Stimulated activated CD4-positive, alpha-beta T cell treated with anti-CD3 and anti-CD28 coated beads, Interleukin-1b, Interleukin-23, amount 100 ng/mL, for 48 hours (primary cell): ENCODE measurements around the gene NEIL1.
"Not testable (repeated sequence)": the region's sequence is repeated elsewhere in the genome, so short reads cannot be mapped to it uniquely, and the experiment has no call there.

Experiments
- DNase-seq: peaks from one replicate; pipeline ENCODE4 v3.0.0-alpha.2; 2020

The NEIL1 gene, protein sequence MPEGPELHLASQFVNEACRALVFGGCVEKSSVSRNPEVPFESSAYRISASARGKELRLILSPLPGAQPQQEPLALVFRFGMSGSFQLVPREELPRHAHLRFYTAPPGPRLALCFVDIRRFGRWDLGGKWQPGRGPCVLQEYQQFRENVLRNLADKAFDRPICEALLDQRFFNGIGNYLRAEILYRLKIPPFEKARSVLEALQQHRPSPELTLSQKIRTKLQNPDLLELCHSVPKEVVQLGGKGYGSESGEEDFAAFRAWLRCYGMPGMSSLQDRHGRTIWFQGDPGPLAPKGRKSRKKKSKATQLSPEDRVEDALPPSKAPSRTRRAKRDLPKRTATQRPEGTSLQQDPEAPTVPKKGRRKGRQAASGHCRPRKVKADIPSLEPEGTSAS

DNA sequence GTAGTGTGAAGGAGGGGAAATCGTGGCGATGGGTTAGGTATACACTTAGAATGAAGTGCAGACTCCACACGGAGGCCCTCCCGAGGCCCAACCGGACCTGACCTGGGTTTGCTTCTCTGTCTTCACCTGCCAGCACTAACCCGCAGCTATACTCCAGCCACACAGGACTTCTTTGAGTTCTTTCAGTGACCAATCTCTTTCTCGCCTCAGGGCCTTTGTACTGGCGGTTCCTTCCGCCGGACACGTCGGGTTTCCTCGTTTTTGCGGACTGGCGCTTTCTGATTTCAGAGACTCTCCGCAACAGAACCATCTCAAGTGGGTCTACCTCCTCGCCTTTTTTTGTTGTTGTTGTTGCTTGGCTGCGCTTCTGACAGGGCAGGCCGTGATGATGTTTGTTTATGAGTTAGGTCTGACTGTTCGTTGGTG lies at the start of gene NEIL1:
Gene NEIL1, plus strand, starts transcription at position 244 of the 426 bp plus-strand sequence. CDS start 1,867 bp downstream, outside the sequence.
- DNase-seq, result no peak

DNA sequence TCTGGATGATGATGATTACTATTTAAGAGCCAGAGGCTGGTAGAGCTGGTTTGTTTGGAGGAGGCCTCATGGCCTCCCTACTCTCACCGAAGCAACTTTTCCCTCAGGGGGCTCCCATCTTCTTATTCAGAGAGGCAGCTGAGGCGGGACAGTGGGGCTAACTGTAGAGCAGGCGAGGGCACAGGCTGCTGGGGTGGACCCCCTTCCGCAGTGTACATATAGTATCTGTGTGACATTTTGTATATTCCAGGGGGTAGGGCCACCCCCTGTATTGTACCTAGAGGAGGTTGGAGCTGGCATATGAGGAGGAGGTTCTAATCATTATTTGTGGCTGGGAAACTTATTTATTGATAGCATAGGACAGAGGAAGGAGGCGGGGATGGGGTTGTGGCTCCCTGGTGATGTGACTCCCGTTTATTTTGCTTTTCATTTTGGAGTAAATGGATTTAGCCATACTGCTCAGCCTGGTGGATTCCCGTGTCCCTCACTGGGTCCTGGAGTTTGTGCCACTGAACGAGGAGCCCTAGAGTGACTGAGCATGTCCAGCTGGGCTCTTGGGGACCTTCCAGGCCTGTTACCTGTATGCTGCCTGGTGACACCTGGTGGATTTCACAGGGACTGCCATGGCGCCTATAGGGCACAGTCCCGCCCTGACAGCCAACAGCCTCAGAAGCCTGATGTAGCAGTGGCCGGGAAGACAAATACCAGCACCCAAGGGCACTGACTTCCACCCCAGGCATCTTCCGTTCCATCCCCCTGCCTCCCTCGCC lies 48.1 kb upstream of the NEIL1 start:
- not testable (repeated sequence) for DNase-seq

DNA sequence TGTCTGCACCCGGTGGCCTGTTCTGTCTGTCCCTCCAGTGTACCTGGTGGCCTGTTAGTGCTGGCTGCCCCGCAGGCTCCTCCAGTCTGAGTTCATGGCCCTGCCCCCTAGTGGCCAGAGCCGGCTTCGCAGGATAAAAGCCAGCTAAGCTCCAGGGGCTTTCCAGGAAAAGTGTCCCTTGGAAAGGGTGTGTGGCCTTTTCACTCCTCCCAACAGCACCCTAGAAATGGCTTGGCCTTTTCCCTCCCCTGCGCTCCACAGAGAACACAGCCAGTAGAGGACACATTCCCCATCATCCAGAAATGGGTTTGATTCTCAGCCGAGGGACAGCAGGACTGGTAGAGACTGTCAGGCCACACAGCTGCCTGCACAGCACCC lies 47.5 kb upstream of the NEIL1 start:
- DNase-seq, result peak; percentile 56

DNA sequence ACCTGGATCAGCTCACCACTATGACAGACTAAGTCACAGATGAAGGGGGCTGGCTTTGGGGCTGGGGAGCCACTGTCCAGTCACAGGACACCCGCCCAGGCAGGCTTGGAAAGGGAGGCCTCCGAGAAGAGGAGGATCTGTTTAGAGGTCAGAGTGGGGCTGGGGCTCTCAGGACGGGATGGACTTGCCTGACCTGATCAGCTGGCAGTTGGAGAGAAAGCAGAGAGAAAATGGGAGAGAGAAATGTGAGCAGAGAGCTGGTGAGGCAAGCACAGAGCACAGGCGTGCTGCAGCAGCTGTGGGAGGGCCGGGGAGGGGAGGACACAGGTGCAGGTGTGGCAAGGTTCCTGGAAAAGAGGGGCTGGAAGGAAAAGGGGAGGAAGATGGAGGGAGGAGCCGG lies 46.8 kb upstream of the NEIL1 start:
- DNase-seq, result not testable (repeated sequence)

DNA sequence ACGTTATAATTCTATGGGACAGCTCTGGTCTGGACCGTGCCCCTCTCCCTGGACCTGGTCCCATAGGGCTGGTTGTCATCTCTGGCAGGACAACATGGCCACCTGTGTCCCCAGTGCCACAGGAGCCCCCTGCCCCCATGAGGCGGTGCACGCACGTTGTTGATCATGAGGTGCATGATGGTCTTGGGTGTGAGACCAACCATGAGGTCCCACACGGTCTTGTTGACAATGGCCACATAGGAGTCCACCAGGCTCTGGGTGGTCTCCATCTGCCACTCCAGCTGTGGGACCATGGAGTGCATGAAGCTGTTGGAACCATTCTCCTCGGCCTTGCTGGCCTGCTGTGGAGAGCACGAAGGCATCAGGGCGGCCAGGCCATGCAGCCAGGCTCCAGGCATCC lies 44.5 kb upstream of the NEIL1 start:
- DNase-seq, result no peak

DNA sequence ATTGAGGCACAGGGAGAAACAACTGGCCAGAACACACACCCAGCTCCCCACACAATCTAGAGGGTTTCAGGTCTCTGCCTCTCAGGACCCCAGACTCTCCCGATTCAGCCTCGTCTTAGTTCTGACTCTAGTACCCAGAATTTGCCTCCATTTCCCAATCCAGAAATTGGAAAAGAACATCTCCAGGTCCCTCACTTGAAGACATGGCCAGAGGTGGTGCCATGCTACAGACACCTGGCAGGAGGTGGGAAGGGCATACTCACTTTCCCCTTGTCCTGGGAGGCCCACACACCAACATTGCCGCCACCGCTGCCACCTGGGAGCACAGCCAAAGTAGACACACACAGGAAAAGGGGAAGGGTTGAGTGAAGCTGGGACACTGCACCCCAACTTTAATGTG lies 44.1 kb upstream of the NEIL1 start:
- DNase-seq, result not testable (repeated sequence)

DNA sequence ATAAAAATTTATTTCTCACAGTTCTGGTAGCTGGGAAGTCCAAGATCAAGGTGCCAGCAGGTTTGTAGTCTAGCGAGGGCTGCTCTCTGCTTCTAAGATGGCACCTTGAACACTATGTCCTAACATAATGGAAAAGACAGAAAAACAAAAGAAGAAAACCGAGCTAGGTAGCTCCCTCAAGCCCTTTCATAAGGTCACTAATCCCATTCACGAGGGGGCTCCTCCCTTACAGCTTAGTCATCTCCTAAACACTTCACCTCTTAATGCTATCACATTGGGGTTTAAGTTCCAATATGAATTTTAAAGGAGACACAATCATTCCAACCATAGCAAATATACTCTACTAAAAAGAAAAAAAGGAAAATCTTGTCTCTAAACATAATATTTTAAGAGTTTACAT lies 40.7 kb upstream of the NEIL1 start:
- DNase-seq, result no peak

DNA sequence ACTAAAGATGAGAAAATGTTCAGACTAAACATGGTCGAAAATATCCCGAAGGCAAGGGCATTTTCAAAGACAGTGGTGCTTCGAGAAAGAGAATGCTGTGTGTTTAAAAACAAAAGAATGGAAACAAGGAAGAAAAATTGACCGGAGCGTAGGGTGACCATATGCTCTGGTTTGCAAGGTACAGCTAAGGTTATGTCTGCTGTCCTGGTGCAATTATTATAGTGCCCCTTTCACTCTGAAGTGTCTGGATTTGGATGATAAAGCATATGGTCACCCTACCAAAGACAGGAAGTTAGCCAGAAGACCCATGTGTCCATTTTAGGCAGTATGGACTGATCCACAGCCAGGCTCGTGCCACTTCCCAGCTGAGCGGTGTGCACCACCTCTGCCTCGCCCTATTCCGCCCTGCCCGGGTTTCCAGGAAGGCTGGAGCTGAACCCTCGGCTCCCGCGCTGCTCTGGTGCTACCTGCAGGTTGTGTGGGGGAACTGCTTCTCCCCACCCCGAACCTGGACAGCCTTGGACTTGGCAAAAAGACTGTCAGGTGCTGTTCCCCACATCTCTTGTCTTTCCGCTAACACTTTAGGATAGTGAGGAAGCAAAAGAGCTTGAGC lies 39.0 kb upstream of the NEIL1 start:
- DNase-seq, result peak; percentile 14

DNA sequence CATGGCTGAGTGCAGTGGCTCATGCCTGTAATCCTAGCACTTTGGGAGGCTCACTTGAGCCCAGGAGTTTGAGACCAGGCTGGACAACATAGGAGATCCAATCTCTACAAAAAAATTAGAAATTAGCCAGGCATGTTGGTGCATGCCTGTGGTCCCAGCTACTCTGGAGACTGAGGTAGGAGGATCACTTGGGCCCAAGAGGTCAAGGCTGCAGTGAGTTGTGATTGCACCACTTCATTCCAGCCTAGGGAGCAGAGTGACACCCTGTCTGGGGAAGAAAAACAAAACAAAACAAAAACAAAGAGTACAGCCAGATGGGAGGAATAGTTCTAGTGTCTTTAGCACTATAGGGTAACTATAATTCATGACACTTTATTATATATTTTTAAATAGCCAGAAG lies 37.1 kb upstream of the NEIL1 start:
- DNase-seq, result no peak

DNA sequence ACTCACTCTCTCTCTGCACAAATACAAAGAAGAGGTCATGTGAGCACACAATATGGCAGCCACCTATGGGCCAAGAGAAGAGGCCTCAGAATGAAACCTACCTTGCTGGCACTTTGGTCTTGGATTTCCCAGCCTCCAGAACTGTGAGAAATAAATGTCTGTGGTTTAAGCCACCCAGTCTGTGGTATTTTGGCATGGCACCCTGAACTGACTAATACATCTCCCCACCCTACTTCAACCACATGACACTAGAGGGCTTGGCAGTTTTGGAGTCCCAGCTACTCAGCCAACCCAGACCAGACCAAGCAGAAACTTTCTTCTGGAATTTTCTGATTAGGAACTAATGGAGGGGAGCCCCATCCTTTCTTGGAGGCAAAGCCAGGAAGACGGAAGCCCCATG lies 34.3 kb upstream of the NEIL1 start:
- DNase-seq, result peak; percentile 6

DNA sequence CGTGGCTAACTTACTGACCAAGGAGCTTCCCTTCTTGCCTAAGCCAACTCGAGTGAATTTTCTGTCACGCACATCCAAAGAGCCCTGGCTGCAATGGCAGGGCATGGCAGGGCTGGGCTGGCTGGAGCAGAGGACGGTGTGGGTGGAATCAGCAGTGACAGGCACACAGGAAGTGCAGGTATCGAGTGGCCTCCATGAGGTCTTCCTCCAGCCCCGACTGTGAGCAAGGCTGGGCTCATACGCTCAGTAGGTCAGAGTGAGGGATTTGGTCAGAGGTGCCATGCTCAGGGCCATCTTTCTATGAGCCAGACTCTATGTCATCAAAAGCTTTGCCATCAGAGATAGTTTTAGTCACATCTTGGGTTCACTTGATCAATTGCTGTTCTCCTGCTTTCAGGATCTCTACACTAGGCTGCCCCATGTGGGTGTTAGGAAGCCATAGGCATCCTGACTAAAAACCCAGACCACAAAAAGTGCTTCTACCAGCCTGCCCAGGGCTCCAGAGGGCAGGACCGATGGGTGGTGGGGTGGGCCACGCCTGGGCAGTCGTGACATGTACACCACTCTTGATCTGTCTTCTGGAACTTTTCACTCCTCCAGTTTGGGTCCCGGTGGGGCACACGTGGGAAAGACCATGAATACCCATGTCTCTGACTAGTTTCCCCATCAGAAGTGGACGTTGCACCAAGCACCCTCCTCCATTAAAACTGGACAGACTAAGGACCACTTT lies 33.6 kb upstream of the NEIL1 start:
- DNase-seq, result no peak

DNA sequence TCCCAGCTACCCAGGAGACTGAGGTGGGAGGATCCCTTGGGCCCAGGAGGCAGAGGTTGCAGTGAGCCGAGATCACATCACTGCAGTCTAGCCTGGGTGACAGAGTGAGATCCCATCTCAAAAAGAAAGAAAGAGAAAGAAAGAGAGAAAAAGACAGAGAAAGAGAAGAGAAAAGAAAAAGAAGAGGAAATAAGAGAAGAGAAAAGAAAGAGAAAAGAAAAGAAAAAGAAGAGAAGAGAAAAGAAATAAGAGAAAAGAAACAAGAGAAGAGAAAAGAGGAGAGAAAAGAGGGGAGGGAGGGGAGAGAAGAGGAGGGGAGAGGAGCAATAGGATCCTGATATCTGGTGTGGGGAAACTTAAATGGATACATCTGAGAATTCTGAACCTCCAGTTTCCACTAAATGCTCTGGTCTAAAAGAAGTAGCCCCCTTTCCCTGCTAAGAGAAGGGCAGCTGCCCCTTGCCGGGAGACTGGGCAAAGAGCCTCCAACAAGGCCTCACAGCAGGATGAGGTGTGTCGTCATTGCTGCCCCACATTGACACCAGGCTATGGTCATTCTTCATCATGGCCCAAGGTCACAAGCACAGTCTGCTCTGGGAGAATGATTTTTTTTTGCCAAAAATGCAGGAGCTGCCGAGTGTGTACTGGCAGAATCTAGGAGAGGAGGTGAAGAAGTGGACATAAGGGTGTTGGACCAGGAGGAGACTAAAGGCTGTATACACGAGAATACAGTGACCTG lies 32.1 kb upstream of the NEIL1 start:
- no peak for DNase-seq

DNA sequence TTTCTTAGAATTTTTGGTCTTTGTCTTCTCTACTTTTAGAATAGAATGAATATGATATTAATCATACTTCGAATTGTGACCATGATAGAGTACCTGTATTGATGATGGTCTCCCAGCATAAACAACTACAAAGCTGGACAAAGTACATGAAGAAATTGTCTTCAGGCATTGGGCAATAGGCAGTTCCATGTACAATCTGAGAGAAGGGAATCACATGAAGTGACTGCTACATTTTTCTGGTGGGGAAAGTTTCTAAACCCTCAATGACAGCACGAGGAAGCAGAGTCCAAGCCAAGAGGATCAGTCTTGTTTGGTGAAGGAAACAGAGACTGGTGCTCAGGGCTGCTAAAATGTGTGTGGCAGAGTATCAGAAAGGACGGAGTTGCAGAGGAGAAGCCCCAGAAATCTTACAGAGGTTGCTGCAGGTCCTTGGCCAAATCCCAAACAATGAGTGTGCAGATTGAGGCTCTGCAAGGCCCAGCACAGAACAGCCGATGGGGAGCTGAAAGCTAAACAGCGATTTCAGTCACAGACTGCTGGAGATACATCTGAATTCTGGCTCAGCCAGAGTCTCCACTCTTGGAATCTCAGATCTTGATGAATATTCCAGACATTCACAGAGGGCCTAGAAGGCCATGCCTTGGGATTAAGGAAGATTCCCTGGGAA lies 27.5 kb upstream of the NEIL1 start:
- DNase-seq, result not testable (repeated sequence)

DNA sequence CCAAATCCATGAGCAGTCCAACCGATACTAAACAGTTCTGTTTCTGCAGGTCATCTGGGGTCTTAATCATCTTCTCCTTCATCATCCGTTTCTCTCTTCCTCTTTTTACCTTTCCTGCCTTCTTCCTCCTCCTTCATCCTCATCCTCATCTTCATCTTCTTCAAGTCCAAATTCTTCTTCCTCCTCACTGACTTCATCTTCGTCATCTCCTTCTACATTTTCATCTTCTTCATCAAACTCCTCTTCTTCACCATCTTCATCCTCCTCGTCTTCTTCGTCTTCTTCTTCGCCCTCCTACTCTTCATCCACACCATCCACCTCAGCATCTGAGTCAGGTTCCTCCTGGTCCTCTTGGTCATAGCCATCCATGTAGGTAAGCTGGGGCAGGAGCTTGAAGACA lies 25.1 kb upstream of the NEIL1 start:
- no peak for DNase-seq

DNA sequence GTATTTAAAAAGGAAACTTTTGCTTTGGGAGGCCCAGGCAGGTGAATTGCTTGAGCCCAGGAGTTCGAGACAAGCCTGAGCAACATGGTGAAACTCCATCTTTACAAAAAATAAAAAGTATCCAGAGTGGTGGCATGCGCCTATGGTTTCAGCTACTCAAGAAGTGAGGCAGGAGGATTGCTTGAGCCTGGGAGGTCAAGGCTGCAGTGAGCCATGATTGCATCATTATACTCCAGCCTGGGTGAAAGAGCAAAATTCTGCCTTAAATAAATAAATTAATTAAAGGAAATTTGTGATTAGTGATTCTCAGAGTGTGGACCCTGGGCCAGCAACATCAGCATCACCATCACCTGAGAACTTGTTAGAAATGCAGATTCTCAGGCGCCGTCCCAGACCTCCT lies 20.9 kb upstream of the NEIL1 start:
- DNase-seq, result no peak

DNA sequence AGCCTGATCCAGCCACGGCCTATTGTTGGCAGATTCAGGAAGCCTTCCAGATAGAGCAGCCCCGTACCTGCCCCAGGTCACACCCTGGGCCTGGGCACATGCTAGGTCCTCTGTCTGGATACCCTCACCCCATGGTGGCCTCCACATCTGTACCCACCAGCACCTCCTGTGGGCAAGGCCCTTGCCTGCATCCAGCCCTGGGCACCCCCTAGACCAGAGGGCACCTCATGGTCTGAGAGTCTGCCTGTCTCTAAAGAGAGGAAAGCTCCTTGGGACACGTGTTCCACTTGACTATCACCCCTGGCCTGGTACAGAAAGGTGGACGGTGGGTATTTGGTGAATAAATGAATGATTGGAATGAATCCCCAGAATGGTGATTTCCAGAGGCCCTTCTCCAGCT lies 19.8 kb upstream of the NEIL1 start:
- no peak for DNase-seq

DNA sequence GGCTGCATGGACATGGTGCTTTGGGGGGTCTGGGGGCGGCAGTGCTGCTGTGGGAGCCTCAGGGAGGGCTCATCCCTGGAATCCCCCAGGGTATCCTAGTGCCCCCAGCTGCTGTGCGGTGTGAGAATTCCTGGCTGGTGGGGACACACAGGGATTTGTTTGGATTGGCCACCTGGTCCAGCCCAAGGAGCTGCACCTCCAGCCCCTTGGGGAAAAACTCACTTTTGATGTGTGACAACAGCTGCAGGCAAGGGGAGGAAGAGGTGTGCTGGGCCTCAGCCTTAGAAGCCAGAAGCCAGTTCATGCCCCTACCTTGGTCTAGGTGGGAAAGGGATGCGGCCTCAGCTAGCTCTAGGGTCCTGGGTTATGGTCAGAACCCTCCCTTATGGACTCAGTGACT lies 19.3 kb upstream of the NEIL1 start:
- DNase-seq, result no peak

DNA sequence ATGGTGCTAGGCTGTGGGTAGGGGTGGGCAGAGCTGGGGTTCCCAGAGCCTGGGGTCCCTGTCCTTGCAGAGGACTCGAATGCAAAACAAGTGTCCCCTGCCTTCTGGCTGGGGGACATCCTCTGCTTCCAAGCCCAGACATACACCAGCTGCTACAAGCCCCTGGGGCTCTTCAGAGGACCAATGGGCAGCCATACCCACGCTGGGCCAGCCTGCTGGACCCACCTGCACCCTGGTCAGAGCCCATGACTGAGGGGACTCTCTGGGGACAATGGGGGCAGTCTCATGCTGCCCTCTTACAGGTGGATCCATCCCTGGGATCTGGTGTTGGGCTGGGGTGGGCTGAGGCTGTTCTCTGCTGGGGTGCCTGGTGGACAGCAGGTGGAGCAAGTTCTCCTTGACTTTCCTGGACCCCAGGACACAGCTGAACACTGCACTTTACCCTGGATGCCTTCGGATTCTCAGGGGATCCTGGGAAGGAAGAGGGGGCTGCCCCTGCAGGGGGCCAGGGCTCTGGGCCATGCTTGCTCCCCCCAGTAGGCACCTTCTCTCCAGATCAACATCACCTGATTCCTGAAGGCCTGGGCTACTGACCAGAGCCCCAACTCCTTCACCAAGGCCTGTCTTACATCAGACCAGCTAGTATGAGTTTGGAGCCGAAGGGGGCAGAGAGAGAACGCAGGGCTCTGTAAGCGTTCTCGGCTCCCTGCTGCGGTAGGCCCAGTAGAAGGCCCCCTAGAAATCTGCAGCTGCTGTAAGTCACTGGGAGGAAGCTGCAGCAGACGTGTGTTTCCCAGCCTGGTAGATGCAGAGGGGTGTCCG lies 18.1 kb upstream of the NEIL1 start:
- no peak for DNase-seq

DNA sequence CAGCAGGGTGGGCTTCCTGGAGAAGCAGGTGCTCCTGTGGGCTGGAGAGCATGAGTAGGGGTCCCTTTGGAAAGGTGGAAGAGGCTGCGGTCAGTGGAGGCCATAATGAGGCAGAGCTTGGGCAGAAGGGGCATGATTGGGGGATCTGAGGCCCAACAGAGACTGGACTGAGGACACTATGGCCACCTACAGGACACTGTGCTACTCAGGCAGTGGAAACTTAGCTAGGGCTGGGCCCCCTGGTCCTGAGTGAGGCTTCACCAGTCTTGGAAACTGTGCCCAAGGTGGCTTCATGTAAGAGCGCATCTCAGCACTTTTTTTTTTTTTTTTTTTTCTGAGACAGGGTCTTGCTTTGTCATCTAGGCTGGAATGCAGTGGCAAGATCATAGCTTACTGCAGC lies 17.3 kb upstream of the NEIL1 start:
- DNase-seq, result no peak

DNA sequence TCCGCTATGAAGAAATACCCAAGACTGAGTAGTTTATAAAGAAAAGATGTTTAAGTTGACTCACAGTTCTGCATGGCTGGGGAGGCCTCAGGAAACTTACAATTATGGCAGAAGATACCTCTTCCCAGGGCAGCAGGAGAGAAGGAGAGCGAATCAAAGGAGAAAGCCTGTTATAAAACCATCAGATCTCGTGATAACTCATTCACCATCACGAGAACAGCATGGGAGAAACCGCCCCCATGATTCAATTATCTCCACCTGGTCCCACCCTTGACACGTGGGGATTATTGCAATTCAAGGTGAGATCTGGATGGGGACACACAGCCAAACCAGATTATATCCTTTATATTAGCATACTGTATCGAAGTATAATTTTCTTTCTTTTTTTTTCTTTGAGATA lies 14.7 kb upstream of the NEIL1 start:
- DNase-seq, result not testable (repeated sequence)
